Left renal cortex interstitium (tissue), 4 donors: Measurements from ENCODE around the gene CD300LB. TPM values are rescaled to one million over a fixed set of nuclear protein-coding genes. Genes with fewer than 3 reads are reported as not detected.

Experiments used
- polyA plus RNA-seq, 4 donors: library from polyadenylated mRNA; unstranded; fragments of 120-200 nt; gene quantifications; one replicate each; pipeline ENCODE4 v1.2.1, GENCODE V29; 2013; ENCODE audit not compliant: insufficient read length in 4 of 4

Gene CD300LB
- polyA plus RNA-seq, 4 donors: 0.08 to 0.26 (median 0.14) TPM

Other genes starting within 250 kb of the CD300LB start
- gene KIF19, start 205.2 kb downstream of the CD300LB start, polyA plus RNA-seq: 1 to 10 TPM in 3 of 4 donors, under 1 TPM in 1; 0.37 to 1.3 (median 1.1) TPM
- gene BTBD17, start 169.6 kb downstream of the CD300LB start, polyA plus RNA-seq: under 1 TPM in 3 of 4 donors, not detected in 1; 0.07 to 0.40 (median 0.19) TPM
- under 1 TPM in 3 of 4 donors, not detected in 1; 0.11 to 0.40 (median 0.18) TPM for gene GPR142, start 164.0 kb downstream of the CD300LB start, polyA plus RNA-seq
- 100 to 1,000 TPM; 112 to 160 (median 138) TPM for gene GPRC5C, start 99.4 kb downstream of the CD300LB start, polyA plus RNA-seq
- 1 to 10 TPM; 1.0 to 1.4 (median 1.2) TPM for gene CD300A, start 64.8 kb downstream of the CD300LB start, polyA plus RNA-seq
- under 1 TPM; 0.30 to 0.39 (median 0.31) TPM for gene CD300C, start 14.6 kb upstream of the CD300LB start, polyA plus RNA-seq
- under 1 TPM in 1 of 4 donors, not detected in 3; 0.34 TPM for gene CD300H, start 36.0 kb upstream of the CD300LB start, polyA plus RNA-seq
- not detected for gene CD300LD, start 60.8 kb upstream of the CD300LB start, polyA plus RNA-seq
- under 1 TPM; 0.12 to 0.32 (median 0.18) TPM for gene CD300E, start 92.3 kb upstream of the CD300LB start, polyA plus RNA-seq
- under 1 TPM; 0.22 to 0.44 (median 0.36) TPM for gene CD300LF, start 181.4 kb upstream of the CD300LB start, polyA plus RNA-seq
- 1 to 10 TPM; 4.8 to 5.6 (median 4.9) TPM for gene RAB37, start 205.8 kb upstream of the CD300LB start, polyA plus RNA-seq
- gene NHERF1, start 217.2 kb upstream of the CD300LB start, polyA plus RNA-seq: 100 to 1,000 TPM; 153 to 188 (median 177) TPM
- 10 to 100 TPM; 38.9 to 55.6 (median 47.7) TPM for gene NAT9, start 244.9 kb upstream of the CD300LB start, polyA plus RNA-seq